ENCODE data around the gene UPK3A.
"Not testable (repeated sequence)": the region's sequence is repeated elsewhere in the genome, so short reads cannot be mapped to it uniquely, and the experiment has no call there.

The UPK3A gene

GRCh38 chr22:45309422-45310227, 24.9 kb downstream of the UPK3A start, which contains the start of gene FAM118A:
Gene FAM118A, plus strand, starts transcription at chr22:45309934. Its CDS starts 12,446 bp downstream, at chr22:45322380.
- peak; percentile 94 for DNase-seq (ENCODE audit: low read depth, low spot score)

- DNase-seq (ENCODE audit: low read depth, low spot score), result no peak
These were observed 25.7 kb downstream of the UPK3A start for GRCh38 chr22:45310331-45310976.

GRCh38 chr22:45310977-45311531, 26.3 kb downstream of the UPK3A start:
- no peak for DNase-seq (ENCODE audit: low read depth, low spot score)

GRCh38 chr22:45312415-45312814, 27.7 kb downstream of the UPK3A start:
- DNase-seq (ENCODE audit: low read depth, low spot score), result no peak

GRCh38 chr22:45312856-45313255, 28.1 kb downstream of the UPK3A start:
- DNase-seq (ENCODE audit: low read depth, low spot score), result no peak

GRCh38 chr22:45314054-45314721, 29.4 kb downstream of the UPK3A start:
- no peak for DNase-seq (ENCODE audit: low read depth, low spot score)

- no peak for DNase-seq (ENCODE audit: low read depth, low spot score)
These were observed 30.0 kb downstream of the UPK3A start for GRCh38 chr22:45314786-45315185.

- no peak for DNase-seq (ENCODE audit: low read depth, low spot score)
These were observed 32.2 kb downstream of the UPK3A start for GRCh38 chr22:45316796-45317526.

- no peak for DNase-seq (ENCODE audit: low read depth, low spot score)
These were observed 32.9 kb downstream of the UPK3A start for GRCh38 chr22:45317551-45318167.

GRCh38 chr22:45318168-45318557, 33.4 kb downstream of the UPK3A start:
- peak; percentile 81 for DNase-seq (ENCODE audit: low read depth, low spot score)

GRCh38 chr22:45318558-45319323, 34.0 kb downstream of the UPK3A start:
- peak; percentile 30 for DNase-seq (ENCODE audit: low read depth, low spot score)

- no peak for DNase-seq (ENCODE audit: low read depth, low spot score)
These were observed 34.6 kb downstream of the UPK3A start for GRCh38 chr22:45319324-45319685.

- DNase-seq (ENCODE audit: low read depth, low spot score), result no peak
These were observed 35.7 kb downstream of the UPK3A start for GRCh38 chr22:45320357-45320976.

GRCh38 chr22:45321827-45322226, 37.1 kb downstream of the UPK3A start:
- no peak for DNase-seq (ENCODE audit: low read depth, low spot score)

GRCh38 chr22:45322873-45323525, 38.2 kb downstream of the UPK3A start:
- DNase-seq (ENCODE audit: low read depth, low spot score), result no peak

GRCh38 chr22:45323695-45324094, 38.9 kb downstream of the UPK3A start:
- no peak for DNase-seq (ENCODE audit: low read depth, low spot score)

- DNase-seq (ENCODE audit: low read depth, low spot score), result no peak
These were observed 39.6 kb downstream of the UPK3A start for GRCh38 chr22:45324311-45324711.

- DNase-seq (ENCODE audit: low read depth, low spot score), result not testable (repeated sequence)
These were observed 43.5 kb downstream of the UPK3A start for GRCh38 chr22:45328261-45328660.

- no peak for DNase-seq (ENCODE audit: low read depth, low spot score)
These were observed 44.2 kb downstream of the UPK3A start for GRCh38 chr22:45328822-45329529.

All from activated CD4-positive, CD25-positive, alpha-beta regulatory T cell treated with anti-CD3 and anti-CD28 coated beads, Interleukin-2, amount 50 U/mL, for 16 hours (primary cell).